GM12875 (cell line): ENCODE data around the gene TMEM59L.

ENCODE experiments used
- H3K4me3 ChIP-seq: one replicate; pipeline ENCODE4 v1.5.1; 2011; ENCODE audit warnings: low read depth, low read length, control low read depth
- TF ChIP-seq, protein P1 (sequence below): IDR thresholded peaks from 2 replicates; pipeline ENCODE4 v1.5.1; 2011; ENCODE audit warnings: low read depth, mild to moderate bottlenecking, control low read depth, inconsistent platforms, low read length, moderate library complexity, borderline replicate concordance; ENCODE audit not compliant: insufficient read depth

TMEM59L gene

DNA sequence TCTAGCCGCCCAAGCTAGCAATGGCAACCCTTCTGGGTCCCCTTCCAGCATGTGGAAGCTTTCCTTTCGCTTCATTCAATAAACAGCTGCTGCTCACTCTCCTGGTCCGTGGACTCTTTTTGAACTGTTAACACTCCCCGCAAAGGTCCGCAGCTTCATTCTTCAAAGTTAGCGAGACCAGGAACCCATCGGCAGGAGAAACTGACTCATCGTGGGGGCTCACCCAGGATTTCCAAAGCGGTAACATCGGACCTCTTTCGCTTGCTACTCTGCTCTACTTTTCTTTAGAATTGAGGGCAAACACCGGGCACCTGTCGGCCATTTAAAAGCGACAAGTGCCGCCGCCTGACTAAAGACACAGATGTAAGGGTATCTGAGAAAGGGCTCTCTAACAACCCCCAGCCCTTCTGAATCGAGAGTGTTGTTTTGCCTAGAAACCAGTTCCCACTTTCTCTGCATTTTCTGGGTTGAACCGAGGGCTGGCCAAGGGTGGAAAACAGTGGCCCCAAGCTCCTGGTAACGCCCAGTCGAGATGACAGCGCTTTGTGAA, 35.2 kb upstream of the TMEM59L start:
- no peak overlapping the region for H3K4me3 ChIP-seq
- TF ChIP-seq, protein P1, sequence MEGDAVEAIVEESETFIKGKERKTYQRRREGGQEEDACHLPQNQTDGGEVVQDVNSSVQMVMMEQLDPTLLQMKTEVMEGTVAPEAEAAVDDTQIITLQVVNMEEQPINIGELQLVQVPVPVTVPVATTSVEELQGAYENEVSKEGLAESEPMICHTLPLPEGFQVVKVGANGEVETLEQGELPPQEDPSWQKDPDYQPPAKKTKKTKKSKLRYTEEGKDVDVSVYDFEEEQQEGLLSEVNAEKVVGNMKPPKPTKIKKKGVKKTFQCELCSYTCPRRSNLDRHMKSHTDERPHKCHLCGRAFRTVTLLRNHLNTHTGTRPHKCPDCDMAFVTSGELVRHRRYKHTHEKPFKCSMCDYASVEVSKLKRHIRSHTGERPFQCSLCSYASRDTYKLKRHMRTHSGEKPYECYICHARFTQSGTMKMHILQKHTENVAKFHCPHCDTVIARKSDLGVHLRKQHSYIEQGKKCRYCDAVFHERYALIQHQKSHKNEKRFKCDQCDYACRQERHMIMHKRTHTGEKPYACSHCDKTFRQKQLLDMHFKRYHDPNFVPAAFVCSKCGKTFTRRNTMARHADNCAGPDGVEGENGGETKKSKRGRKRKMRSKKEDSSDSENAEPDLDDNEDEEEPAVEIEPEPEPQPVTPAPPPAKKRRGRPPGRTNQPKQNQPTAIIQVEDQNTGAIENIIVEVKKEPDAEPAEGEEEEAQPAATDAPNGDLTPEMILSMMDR: no peak

DNA sequence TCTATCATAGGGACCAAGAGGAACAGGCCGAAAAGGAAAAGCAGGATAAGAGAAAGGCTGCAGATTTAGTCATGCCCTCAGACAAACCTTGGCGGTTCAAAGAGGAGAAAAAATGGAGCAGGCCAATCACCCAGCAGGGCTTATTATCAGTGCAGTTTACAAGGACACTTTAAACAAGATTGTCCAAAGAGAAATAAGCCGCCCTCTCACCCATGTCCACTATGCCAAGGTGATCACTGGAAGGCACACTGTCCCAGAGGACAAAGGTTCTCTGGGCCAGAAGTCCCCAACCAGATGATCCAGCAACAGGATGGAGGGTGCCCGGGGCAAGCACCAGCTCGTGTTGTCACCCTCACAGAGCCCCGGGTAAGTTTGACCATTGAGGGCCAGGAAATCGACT, 32.4 kb upstream of the TMEM59L start:
- TF ChIP-seq, protein P1: no peak
- H3K4me3 ChIP-seq: no peak overlapping the region

DNA sequence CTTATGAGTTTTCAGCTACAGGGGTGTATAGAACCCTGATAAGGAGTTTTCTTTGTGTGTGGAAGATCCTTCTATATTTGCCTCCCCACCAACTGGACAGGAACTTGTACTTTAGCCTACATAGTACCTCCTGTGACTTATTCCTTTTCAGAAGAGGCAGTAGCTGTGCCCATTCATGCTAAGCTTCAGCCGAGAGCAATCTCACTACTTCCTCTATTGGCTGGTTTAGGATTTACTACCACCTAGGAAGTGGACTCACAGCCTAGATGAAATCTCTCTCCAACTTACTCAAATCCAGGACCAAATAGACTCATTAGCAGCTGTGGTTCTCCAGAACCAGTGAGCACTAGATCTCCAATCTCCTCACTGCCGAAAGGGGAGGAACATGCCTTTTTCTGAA, 26.4 kb upstream of the TMEM59L start:
- TF ChIP-seq, protein P1: no peak; the same call in 1 of the 2 replicates
- no peak overlapping the region for H3K4me3 ChIP-seq

DNA sequence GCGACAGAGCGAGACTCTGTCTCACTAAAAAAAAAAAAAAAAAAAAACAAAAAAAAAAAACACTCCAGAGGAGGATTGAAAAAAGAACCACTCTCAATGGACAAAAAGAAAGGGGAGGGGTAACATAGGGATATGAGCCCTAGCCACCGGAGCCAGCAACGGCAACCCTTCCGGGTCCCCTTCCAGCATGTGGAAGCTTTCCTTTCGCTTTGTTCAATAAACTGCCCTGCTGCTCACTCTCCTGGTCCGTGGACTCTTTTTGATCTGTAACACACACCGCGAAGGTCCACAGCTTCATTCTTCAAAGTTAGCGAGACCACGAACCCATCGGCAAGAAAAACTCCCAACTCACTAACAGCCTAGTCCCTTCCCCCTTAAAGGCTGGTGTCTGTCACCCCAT, 25.1 kb upstream of the TMEM59L start:
- TF ChIP-seq, protein P1: no peak
- H3K4me3 ChIP-seq: no peak overlapping the region

DNA sequence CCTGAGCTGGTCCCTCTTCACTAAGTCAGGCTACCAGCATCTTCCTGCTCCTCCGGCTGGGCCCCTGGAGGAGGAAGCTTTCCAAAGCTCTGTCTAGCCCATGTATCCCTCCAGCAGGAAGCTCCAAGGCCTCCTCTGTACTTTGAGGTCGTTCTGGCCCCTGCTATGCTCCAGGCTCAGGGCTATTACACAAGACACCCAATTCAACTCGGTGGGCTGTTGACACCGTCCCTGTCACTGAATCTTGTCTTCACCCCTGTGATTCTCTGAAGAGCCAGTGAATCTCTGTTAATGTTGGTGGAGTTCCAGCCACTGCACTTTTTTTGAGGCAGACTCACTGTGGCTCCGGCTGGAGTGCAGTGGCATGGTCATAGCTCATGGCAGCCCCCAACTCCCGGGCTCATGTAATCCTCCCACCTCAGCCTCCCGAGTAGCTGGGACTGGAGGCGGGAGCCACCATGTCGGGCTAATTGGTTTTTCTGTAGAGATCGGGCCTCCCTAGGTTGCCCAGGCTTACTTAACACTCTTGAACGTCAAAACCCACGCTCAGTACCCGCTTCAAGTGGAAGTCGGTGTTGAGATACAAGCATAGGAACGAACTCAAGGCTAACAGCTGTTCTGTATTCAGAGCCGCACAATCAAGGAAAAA, 24.6 kb upstream of the TMEM59L start:
- TF ChIP-seq, protein P1: no peak
- H3K4me3 ChIP-seq: peak overlapping the region; percentile 91

DNA sequence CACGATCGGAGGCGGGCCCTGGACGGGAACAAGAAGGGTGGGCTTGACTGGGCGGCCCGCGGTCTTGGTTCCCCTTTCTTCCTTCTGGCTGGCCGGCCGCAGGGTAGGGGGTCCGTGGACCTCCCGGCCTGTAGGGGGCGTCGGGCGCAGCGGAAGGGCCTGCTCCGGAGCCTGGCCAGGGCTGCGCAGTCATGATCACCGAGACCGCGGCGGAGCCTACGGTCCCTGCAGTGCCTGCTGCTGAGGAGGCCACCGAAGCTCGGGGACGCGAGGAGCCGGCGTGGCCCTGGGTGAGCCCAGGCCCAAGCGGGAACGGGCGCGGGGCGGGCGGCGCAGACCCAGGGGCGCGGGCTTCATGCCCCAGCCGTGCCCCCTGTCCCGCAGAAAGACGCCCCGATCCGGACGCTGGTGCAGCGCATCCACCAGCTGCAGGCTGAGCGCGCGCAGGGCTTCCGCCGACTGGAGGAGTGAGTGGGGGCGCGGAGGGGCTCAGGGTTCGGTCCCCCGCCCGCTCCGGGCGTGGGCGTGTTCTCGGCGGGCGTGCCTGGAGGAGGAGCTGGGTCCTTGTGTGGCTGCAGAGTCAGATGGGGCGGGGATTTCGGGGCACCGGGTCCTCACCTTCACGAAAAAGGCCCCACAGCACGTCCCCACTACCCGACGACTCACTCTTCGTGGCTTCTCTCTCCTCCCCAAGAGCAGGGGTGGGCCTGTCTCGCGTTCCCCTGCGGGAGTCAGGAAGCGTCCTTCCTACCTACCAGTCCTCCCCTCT, 23.9 kb upstream of the TMEM59L start, which contains the start of gene REX1BD:
Gene REX1BD (plus strand): TSS at position 188 of the 769 bp plus-strand sequence. CDS start 4 bp downstream, at position 192.
- peak within 1 kb of the TSS; percentile 91 for H3K4me3 ChIP-seq
- TF ChIP-seq, protein P1: peak; percentile 90
